Mammary epithelial cell (primary cell): ENCODE measurements around the gene NIPA2.

Source experiments
- CTCF ChIP-seq, 2 donors: IDR thresholded peaks in 1 of 2; conservative IDR thresholded peaks in 1 of 2; 2 replicates each; pipeline ENCODE4 v1.5.1; 2011 to 2012; ENCODE audit warnings: inconsistent platforms in 2 of 2, low read length in 2 of 2, mild to moderate bottlenecking in 2 of 2, control low read depth in 1 of 2, low read depth in 1 of 2; ENCODE audit not compliant: insufficient read depth in 1 of 2; ENCODE audit errors: extremely low read depth in 1 of 2
- EZH2 ChIP-seq: IDR thresholded peaks from 2 replicates; pipeline ENCODE4 v1.6.1; 2012; ENCODE audit warnings: low read length, inconsistent platforms, borderline replicate concordance

- TF ChIP-seq CTCF (conservative IDR thresholded peaks at IDR 0.05 in 1 of 2, IDR thresholded peaks at IDR 0.05 in 1 of 2; ENCODE audit: extremely low read depth in 1 of 2, insufficient read depth in 1 of 2, low read depth in 1 of 2, low read length in 2 of 2) (no peak), EZH2 (no peak)
Observed at GRCh38 chr15:22839046-22839695, 705 bp downstream of the NIPA2 start.
